Thoracic aorta (tissue), 2 donors: ENCODE data around the gene GPC6. TPM values are rescaled to one million over a fixed set of nuclear protein-coding genes. Genes with fewer than 3 reads are reported as not detected.

Experiments
- ATAC-seq: fragments of 150-250 bp; one replicate; pipeline ENCODE4 v1.8.0; 2017; ENCODE audit warnings: low read depth; ENCODE audit not compliant: insufficient number of reproducible peaks, low FRiP score
- DNase-seq: peaks from one replicate; pipeline ENCODE4 v3.0.0-alpha.2; 2020; ENCODE audit warnings: low spot score
- H3K27ac ChIP-seq, 2 donors: fragments of 200-600 bp; sonication (generic); 1 replicate in 1 of 2; 2 replicates in 1 of 2; pipeline ENCODE4 v1.5.1; 2016; ENCODE audit warnings: mild to moderate bottlenecking in 2 of 2, moderate library complexity in 2 of 2
- H3K27me3 ChIP-seq: fragments of 200-600 bp; sonication (generic); replicated peaks from 2 replicates; pipeline ENCODE4 v1.6.0; 2016; ENCODE audit warnings: mild to moderate bottlenecking; ENCODE audit not compliant: insufficient read depth
- H3K36me3 ChIP-seq: fragments of 200-600 bp; sonication (generic); one replicate; pipeline ENCODE4 v1.5.1; 2016
- H3K4me1 ChIP-seq, 2 donors: fragments of 200-600 bp; sonication (generic); 1 replicate in 1 of 2; 2 replicates in 1 of 2; pipeline versions ENCODE4 v1.5.1 to v1.6.0; 2016; ENCODE audit warnings: low read depth in 2 of 2, mild to moderate bottlenecking in 1 of 2; ENCODE audit not compliant: control insufficient read depth in 1 of 2
- H3K4me3 ChIP-seq: fragments of 200-600 bp; sonication (generic); 2 replicates; pipeline ENCODE4 v1.5.1; 2016; ENCODE audit warnings: mild to moderate bottlenecking
- H3K9me3 ChIP-seq: fragments of 200-600 bp; sonication (generic); 2 replicates; pipeline ENCODE4 v1.5.1; 2016
- total RNA-seq, 2 donors: library from RNA; depleted of rRNA; stranded (reverse); fragments of >200 nt; gene quantifications; one replicate each; pipeline versions ENCODE4 v1.1.0 to v1.2.3, GENCODE V29; 2016
- TF ChIP-seq, protein P1 (sequence below): fragments of 200-600 bp; sonication (generic); IDR thresholded peaks from one replicate; pipeline ENCODE4 v1.5.1; 2019; ENCODE audit warnings: antibody characterized with exemption

The GPC6 gene
- total RNA-seq, 2 donors from 2014 or later: 34.9 to 56.4 TPM

GRCh38 chr13:94414708-94415107 lies 1188.1 kb downstream of the GPC6 start:
- ATAC-seq (no peak), DNase-seq (no peak)
- H3K4me1 ChIP-seq: no peaks in the 10 kb centered on the region
- TF ChIP-seq, protein P1, sequence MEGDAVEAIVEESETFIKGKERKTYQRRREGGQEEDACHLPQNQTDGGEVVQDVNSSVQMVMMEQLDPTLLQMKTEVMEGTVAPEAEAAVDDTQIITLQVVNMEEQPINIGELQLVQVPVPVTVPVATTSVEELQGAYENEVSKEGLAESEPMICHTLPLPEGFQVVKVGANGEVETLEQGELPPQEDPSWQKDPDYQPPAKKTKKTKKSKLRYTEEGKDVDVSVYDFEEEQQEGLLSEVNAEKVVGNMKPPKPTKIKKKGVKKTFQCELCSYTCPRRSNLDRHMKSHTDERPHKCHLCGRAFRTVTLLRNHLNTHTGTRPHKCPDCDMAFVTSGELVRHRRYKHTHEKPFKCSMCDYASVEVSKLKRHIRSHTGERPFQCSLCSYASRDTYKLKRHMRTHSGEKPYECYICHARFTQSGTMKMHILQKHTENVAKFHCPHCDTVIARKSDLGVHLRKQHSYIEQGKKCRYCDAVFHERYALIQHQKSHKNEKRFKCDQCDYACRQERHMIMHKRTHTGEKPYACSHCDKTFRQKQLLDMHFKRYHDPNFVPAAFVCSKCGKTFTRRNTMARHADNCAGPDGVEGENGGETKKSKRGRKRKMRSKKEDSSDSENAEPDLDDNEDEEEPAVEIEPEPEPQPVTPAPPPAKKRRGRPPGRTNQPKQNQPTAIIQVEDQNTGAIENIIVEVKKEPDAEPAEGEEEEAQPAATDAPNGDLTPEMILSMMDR: no peak
- no peak overlapping the region for H3K27ac ChIP-seq
- no peaks in the 10 kb centered on the region for H3K36me3 ChIP-seq
- no peak overlapping the region for H3K4me3 ChIP-seq
- H3K27me3 ChIP-seq: no peaks in the 10 kb centered on the region
- H3K9me3 ChIP-seq: no peaks in the 10 kb centered on the region

- H3K4me3 ChIP-seq: no peak overlapping the region
- no peak for ATAC-seq
- no peaks in the 10 kb centered on the region for H3K4me1 ChIP-seq
- H3K27ac ChIP-seq: no peak overlapping the region
- H3K9me3 ChIP-seq: no peaks in the 10 kb centered on the region
- no peaks in the 10 kb centered on the region for H3K36me3 ChIP-seq
- H3K27me3 ChIP-seq: no peaks in the 10 kb centered on the region
- no peak for DNase-seq
- TF ChIP-seq, protein P1: no peak
These were observed 1189.1 kb downstream of the GPC6 start for GRCh38 chr13:94415500-94416237.

GRCh38 chr13:94416454-94417080 lies 1190.0 kb downstream of the GPC6 start:
- ATAC-seq (no peak), DNase-seq (no peak)
- Histone ChIP-seq H3K9me3 (no peaks in the 10 kb centered on the region), H3K4me3 (no peak overlapping the region), H3K27ac (no peak overlapping the region), H3K27me3 (no peaks in the 10 kb centered on the region), H3K36me3 (no peaks in the 10 kb centered on the region), H3K4me1 (no peaks in the 10 kb centered on the region)
- TF ChIP-seq, protein P1: no peak

DNA sequence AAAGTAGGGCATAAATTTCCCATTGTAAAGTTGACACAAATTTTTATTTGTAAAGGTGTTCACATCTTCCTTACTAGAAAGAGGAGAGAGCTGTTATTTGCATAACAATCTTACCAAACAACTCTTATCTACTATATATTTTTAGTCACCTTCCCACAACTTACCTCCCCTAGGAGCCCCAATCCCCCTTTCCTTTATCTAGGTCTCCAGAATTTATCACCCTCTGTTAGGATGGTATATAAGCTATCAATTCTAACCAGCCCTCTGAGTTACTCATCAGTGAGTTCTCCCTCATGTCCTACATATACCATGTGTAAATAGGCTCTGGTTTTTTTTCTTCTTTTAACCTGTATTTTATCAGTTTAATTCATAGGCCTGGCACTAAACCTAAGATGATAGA lies 1190.7 kb downstream of the GPC6 start:
- H3K9me3 ChIP-seq: no peaks in the 10 kb centered on the region
- no peaks in the 10 kb centered on the region for H3K27me3 ChIP-seq
- DNase-seq (no peak), ATAC-seq (no peak)
- H3K27ac ChIP-seq: no peak overlapping the region
- H3K4me1 ChIP-seq: no peaks in the 10 kb centered on the region
- no peaks in the 10 kb centered on the region for H3K36me3 ChIP-seq
- TF ChIP-seq, protein P1: no peak
- no peak overlapping the region for H3K4me3 ChIP-seq

DNA sequence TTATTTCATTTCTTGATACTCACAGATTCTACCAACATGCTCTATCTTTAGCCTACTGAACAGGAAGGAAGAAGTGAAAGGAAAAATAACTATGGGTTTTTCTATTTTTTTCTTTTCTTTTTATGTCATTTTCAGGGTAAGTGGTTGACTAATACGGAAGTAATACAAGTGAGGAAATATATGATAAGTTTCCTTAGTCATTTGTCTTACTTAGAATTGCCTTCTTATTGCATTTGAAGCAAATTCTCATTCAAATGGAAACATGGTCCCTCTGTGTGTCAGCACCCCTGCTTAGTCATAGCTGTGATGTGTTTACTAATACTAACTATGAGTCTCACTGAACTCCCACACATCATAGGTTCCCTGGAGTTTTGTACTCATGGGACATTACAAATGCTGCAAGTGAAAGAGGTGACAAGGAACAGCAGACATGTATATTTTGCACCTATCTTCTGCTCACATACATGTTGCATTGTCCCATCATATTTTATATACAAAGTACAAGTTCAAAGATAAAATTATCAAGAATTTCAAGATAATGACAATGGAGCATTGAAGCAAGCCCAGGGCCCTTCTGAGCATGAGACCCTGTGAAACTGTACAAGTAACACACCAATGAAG lies 1192.8 kb downstream of the GPC6 start:
- DNase-seq (no peak), ATAC-seq (no peak)
- no peaks in the 10 kb centered on the region for H3K9me3 ChIP-seq
- no peak overlapping the region for H3K4me3 ChIP-seq
- H3K4me1 ChIP-seq: no peaks in the 10 kb centered on the region
- no peak overlapping the region for H3K27ac ChIP-seq
- H3K27me3 ChIP-seq: no peaks in the 10 kb centered on the region
- TF ChIP-seq, protein P1: no peak
- H3K36me3 ChIP-seq: no peaks in the 10 kb centered on the region
